Ascending aorta (tissue), 2 donors: ENCODE measurements around the gene CLSTN2. TPM values are rescaled to one million over a fixed set of nuclear protein-coding genes. Genes with fewer than 3 reads are reported as not detected.

Experiments
- DNase-seq, 2 donors: peaks; one replicate each; pipeline ENCODE4 v3.0.0-alpha.2; 2019; ENCODE audit warnings: low spot score in 2 of 2
- H3K27ac ChIP-seq, 2 donors: fragments of 200-600 bp; sonication (generic); one replicate each; pipeline ENCODE4 v1.5.1; 2016 to 2017; ENCODE audit warnings: mild to moderate bottlenecking in 1 of 2
- H3K27me3 ChIP-seq: fragments of 200-600 bp; sonication (generic); one replicate; pipeline ENCODE4 v1.5.1; 2017
- H3K36me3 ChIP-seq, 2 donors: fragments of 200-600 bp; sonication (generic); one replicate each; pipeline ENCODE4 v1.5.1; 2016
- H3K4me1 ChIP-seq, 2 donors: fragments of 200-600 bp; sonication (generic); one replicate each; pipeline ENCODE4 v1.5.1; 2016 to 2017; ENCODE audit warnings: mild to moderate bottlenecking in 1 of 2
- H3K4me3 ChIP-seq, 2 donors: fragments of 200-600 bp; sonication (generic); one replicate each; pipeline ENCODE4 v1.5.1; 2016 to 2017; ENCODE audit warnings: mild to moderate bottlenecking in 1 of 2
- H3K9me3 ChIP-seq, 2 donors: fragments of 200-600 bp; sonication (generic); one replicate each; pipeline ENCODE4 v1.5.1; 2016
- CTCF ChIP-seq, 3 experiments: fragments of 200-600 bp in 2 of 3; fragments of 450-650 bp in 1 of 3; sonication (generic) in 2 of 3; IDR thresholded peaks; one replicate each; pipeline ENCODE4 v1.5.1; 2016 to 2019; ENCODE audit warnings: antibody characterized with exemption in 3 of 3, mild to moderate bottlenecking in 1 of 3, moderate library complexity in 1 of 3
- intact Hi-C: fragments of 100-400 bp; cut with DNase I; formaldehyde crosslinking; loops from one replicate; pipeline ENCODE4 v1.15.1; 2023
- total RNA-seq: library from RNA; depleted of rRNA; stranded (reverse); fragments of >200 nt; gene quantifications from one replicate; pipeline ENCODE4 v1.1.0, GENCODE V29; 2016

Gene CLSTN2
- total RNA-seq, 1 donor from 2014 or later, result 65.8 TPM

- Histone ChIP-seq H3K36me3 (no peaks in the 10 kb centered on the region), H3K4me3 (no peak overlapping the region), H3K27ac (no peak overlapping the region), H3K9me3 (no peaks in the 10 kb centered on the region), H3K27me3 (no peaks in the 10 kb centered on the region), H3K4me1 (no peaks in the 10 kb centered on the region)
- intact Hi-C loops, result no loop called here
- no peak for DNase-seq
- TF ChIP-seq CTCF (IDR thresholded peaks at IDR 0.05), result no peak
Observed at GRCh38 chr3:140265302-140265701, 330.3 kb downstream of the CLSTN2 start.

GRCh38 chr3:140268103-140268502 lies 333.1 kb downstream of the CLSTN2 start:
- intact Hi-C loops, result no loop called here
- Histone ChIP-seq H3K36me3 (no peaks in the 10 kb centered on the region), H3K4me3 (no peak overlapping the region), H3K27me3 (no peaks in the 10 kb centered on the region), H3K27ac (no peak overlapping the region), H3K4me1 (no peaks in the 10 kb centered on the region), H3K9me3 (no peaks in the 10 kb centered on the region)
- DNase-seq, result no peak
- no peak for TF ChIP-seq CTCF (IDR thresholded peaks at IDR 0.05)

- no peak overlapping the region for H3K4me3 ChIP-seq
Observed at GRCh38 chr3:140268610-140269009, 333.6 kb downstream of the CLSTN2 start.

GRCh38 chr3:140270329-140270728 lies 335.3 kb downstream of the CLSTN2 start:
- no peak for TF ChIP-seq CTCF (IDR thresholded peaks at IDR 0.05)
- Histone ChIP-seq H3K9me3 (no peaks in the 10 kb centered on the region), H3K4me3 (no peak overlapping the region), H3K36me3 (no peaks in the 10 kb centered on the region), H3K27me3 (no peaks in the 10 kb centered on the region), H3K27ac (no peak overlapping the region), H3K4me1 (no peaks in the 10 kb centered on the region)
- intact Hi-C loops, result no loop called here
- no peak for DNase-seq

More at GRCh38 chr3:140268610-140269009, 333.6 kb downstream of the CLSTN2 start:
- no peak for DNase-seq
- Histone ChIP-seq H3K9me3 (no peaks in the 10 kb centered on the region), H3K27me3 (no peaks in the 10 kb centered on the region), H3K36me3 (no peaks in the 10 kb centered on the region), H3K27ac (no peak overlapping the region), H3K4me1 (no peaks in the 10 kb centered on the region)
- TF ChIP-seq CTCF (IDR thresholded peaks at IDR 0.05), result no peak
- intact Hi-C loops, result no loop called here

- no peaks in the 10 kb centered on the region for H3K4me1 ChIP-seq
- no peak for DNase-seq
- H3K36me3 ChIP-seq, result no peaks in the 10 kb centered on the region
- TF ChIP-seq CTCF (IDR thresholded peaks at IDR 0.05), result no peak
- intact Hi-C loops, result no loop called here
- no peaks in the 10 kb centered on the region for H3K27me3 ChIP-seq
- no peaks in the 10 kb centered on the region for H3K9me3 ChIP-seq
- no peak overlapping the region for H3K4me3 ChIP-seq
- no peak overlapping the region for H3K27ac ChIP-seq
Observed at GRCh38 chr3:140273542-140274195, 338.7 kb downstream of the CLSTN2 start.

- no peaks in the 10 kb centered on the region for H3K4me1 ChIP-seq
- H3K27ac ChIP-seq, result no peak overlapping the region
- no peak for DNase-seq
Observed at GRCh38 chr3:140274429-140274828, 339.4 kb downstream of the CLSTN2 start.

More at GRCh38 chr3:140274429-140274828, 339.4 kb downstream of the CLSTN2 start:
- H3K9me3 ChIP-seq, result no peaks in the 10 kb centered on the region
- H3K36me3 ChIP-seq, result no peaks in the 10 kb centered on the region
- no peaks in the 10 kb centered on the region for H3K27me3 ChIP-seq
- TF ChIP-seq CTCF (IDR thresholded peaks at IDR 0.05), result no peak
- intact Hi-C loops, result no loop called here
- no peak overlapping the region for H3K4me3 ChIP-seq
